Prostate gland (tissue), 2 donors: ENCODE measurements around the gene SLC23A1. TPM values are rescaled to one million over a fixed set of nuclear protein-coding genes. Genes with fewer than 3 reads are reported as not detected.

Experiments
- DNase-seq: peaks from one replicate; pipeline ENCODE4 v3.0.0-alpha.2; 2019; ENCODE audit warnings: low spot score
- H3K27ac ChIP-seq, 2 donors: fragments of 200-600 bp; sonication (generic); 2 replicates each; pipeline ENCODE4 v1.5.1; 2017 to 2019
- H3K27me3 ChIP-seq: fragments of 200-600 bp; sonication (generic); replicated peaks from 2 replicates; pipeline ENCODE4 v1.5.1; 2019; ENCODE audit not compliant: insufficient read depth
- H3K36me3 ChIP-seq, 2 donors: fragments of 200-600 bp; sonication (generic); 1 replicate in 1 of 2; 2 replicates in 1 of 2; pipeline versions ENCODE4 v1.5.1 to v1.8.1; 2017 to 2019
- H3K4me1 ChIP-seq: fragments of 200-600 bp; sonication (generic); replicated peaks from 2 replicates; pipeline ENCODE4 v1.5.1; 2019
- H3K4me3 ChIP-seq, 2 donors: fragments of 200-600 bp; sonication (generic); 2 replicates each; pipeline ENCODE4 v1.5.1; 2017 to 2019
- H3K9me3 ChIP-seq: fragments of 200-600 bp; sonication (generic); 2 replicates; pipeline ENCODE4 v1.5.1; 2017
- CTCF ChIP-seq, 4 experiments: fragments of 200-600 bp in 2 of 4; fragments of 450-650 bp in 2 of 4; sonication (generic) in 2 of 4; IDR thresholded peaks; 1 replicate in 3 of 4; 2 replicates in 1 of 4; pipeline ENCODE4 v1.5.1; 2016 to 2019; ENCODE audit warnings: antibody characterized with exemption in 4 of 4, mild to moderate bottlenecking in 2 of 4, moderate library complexity in 2 of 4
- POLR2A ChIP-seq: fragments of 450-650 bp; IDR thresholded peaks from one replicate; pipeline ENCODE4 v1.6.1; 2016; ENCODE audit warnings: antibody characterized with exemption, mild to moderate bottlenecking
- POLR2AphosphoS5 ChIP-seq: sonication (generic); formaldehyde crosslinking; IDR thresholded peaks from one replicate; pipeline ENCODE4 v1.6.1; 2017; ENCODE audit warnings: antibody characterized with exemption
- WGBS: methylation state at CpG from one replicate; pipeline ENCODE4 v1.1.5; 2018; 5-methylcytosine and 5-hydroxymethylcytosine counted together
- intact Hi-C: fragments of 100-400 bp; cut with DNase I; formaldehyde crosslinking; loops from one replicate; pipeline ENCODE4 v1.14.2; 2022
- total RNA-seq, 2 donors: library from RNA; depleted of rRNA; stranded (reverse); fragments of >200 nt; gene quantifications; one replicate each; pipeline ENCODE4 v1.1.0, GENCODE V29; 2016

Gene SLC23A1
- total RNA-seq, 2 donors from 2014 or later, result 11.5 to 26.3 TPM

- Histone ChIP-seq H3K36me3 (no peaks in the 10 kb centered on the region), H3K27me3 (no peaks in the 10 kb centered on the region), H3K4me1 (peaks cover 34% of the 10 kb centered on the region), H3K27ac (peak overlapping the region; percentile 67 to 83), H3K4me3 (peak overlapping the region; percentile 30 to 39), H3K9me3 (no peaks in the 10 kb centered on the region)
- WGBS, result 17% methylated on average over 47 of the region's 49 CpGs
- TF ChIP-seq POLR2A (no peak), CTCF (IDR thresholded peaks at IDR 0.05) (no peak), POLR2AphosphoS5 (no peak)
- intact Hi-C loops, result no loop called here
- DNase-seq, result no peak
These were observed 10.5 kb upstream of the SLC23A1 start for GRCh38 chr5:139393497-139394122.

GRCh38 chr5:139392678-139393496, 9.8 kb upstream of the SLC23A1 start:
- H3K4me1 ChIP-seq, result peaks cover 36% of the 10 kb centered on the region
- no peaks in the 10 kb centered on the region for H3K27me3 ChIP-seq
- peak overlapping the region; percentile 67 to 83 for H3K27ac ChIP-seq
- no peaks in the 10 kb centered on the region for H3K36me3 ChIP-seq
- 10% methylated on average over 49 of the region's 77 CpGs for WGBS
- peak; percentile 55 for DNase-seq
- intact Hi-C loops, result no loop called here
- peak overlapping the region; percentile 30 to 39 for H3K4me3 ChIP-seq
- TF ChIP-seq POLR2A (no peak), CTCF (IDR thresholded peaks at IDR 0.05) (peak in 3 of 4 experiments; percentile 55 to 89 (median 76))
- no peaks in the 10 kb centered on the region for H3K9me3 ChIP-seq

GRCh38 chr5:139392324-139392677, 9.2 kb upstream of the SLC23A1 start:
- Histone ChIP-seq H3K9me3 (no peaks in the 10 kb centered on the region), H3K27ac (peak overlapping the region; percentile 67 to 83), H3K36me3 (no peaks in the 10 kb centered on the region), H3K4me3 (peak overlapping the region; percentile 30 to 39), H3K27me3 (no peaks in the 10 kb centered on the region), H3K4me1 (peaks cover 40% of the 10 kb centered on the region)
- intact Hi-C loops, result no loop called here
- DNase-seq, result no peak
- WGBS, result 20% methylated on average over 36 of the region's 36 CpGs
- TF ChIP-seq POLR2AphosphoS5 (no peak), POLR2A (no peak), CTCF (IDR thresholded peaks at IDR 0.05) (no peak)

- Histone ChIP-seq H3K27me3 (no peaks in the 10 kb centered on the region), H3K4me1 (peaks cover 40% of the 10 kb centered on the region), H3K27ac (peak overlapping the region; percentile 67 to 83), H3K4me3 (peak overlapping the region; percentile 30 to 39), H3K9me3 (no peaks in the 10 kb centered on the region), H3K36me3 (no peaks in the 10 kb centered on the region)
- 58% methylated on average over 33 of the region's 33 CpGs for WGBS
- DNase-seq, result no peak
- TF ChIP-seq CTCF (IDR thresholded peaks at IDR 0.05) (no peak), POLR2AphosphoS5 (no peak), POLR2A (no peak)
- intact Hi-C loops, result no loop called here
These were observed 8.7 kb upstream of the SLC23A1 start for GRCh38 chr5:139391570-139392323.
